ENCODE results near the gene MGP.

Gene MGP

DNA sequence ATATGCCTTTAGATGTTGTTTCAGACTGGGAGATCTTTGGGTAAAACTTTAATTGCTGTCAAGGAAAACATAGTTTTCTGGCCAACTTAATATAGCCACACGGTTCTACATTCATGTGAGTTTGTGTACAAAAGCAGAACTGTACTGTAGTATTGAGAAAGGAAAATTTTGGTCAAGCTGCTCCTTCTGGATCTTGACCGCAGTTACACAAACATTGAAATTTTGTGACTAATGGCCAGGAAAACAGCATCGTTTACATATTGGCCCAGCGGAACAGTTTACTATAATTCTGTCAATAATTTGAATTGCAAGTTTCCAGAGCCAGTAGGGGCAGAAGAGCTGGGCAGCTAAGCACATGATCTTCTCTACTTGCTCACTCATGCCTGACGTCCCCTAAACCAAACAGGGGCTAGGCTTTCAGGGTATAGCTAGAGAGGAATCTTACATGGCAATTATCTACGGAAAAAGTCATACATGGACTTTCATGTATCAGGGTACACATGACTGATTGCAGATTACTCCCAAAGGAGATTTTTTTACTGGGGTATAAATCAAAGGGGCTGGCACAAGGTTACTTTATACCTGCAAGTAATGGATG, 31.0 kb downstream of the MGP start:
- DNase-seq (ENCODE audit: low spot score), result peak; percentile 14

DNA sequence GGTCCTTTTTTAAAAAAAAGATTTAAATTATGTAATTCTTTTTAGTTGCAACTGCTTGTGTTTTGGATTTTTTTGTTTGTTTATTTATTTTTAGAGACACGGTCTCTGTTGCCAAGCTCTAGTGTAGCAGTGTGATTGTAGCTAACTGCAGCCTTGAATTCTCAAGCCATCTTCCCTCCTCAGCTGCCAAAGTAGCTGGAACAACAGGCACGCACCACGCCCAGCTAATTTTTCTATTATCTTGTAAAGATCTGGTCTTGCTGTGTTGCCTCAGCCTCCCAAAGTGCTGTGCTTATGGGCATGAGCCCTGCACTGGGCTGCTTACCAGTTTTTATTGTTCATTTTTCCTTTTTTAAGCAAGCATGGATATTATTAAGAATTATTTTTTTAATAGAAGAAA, 31.7 kb downstream of the MGP start:
- no peak for DNase-seq (ENCODE audit: low spot score)

DNA sequence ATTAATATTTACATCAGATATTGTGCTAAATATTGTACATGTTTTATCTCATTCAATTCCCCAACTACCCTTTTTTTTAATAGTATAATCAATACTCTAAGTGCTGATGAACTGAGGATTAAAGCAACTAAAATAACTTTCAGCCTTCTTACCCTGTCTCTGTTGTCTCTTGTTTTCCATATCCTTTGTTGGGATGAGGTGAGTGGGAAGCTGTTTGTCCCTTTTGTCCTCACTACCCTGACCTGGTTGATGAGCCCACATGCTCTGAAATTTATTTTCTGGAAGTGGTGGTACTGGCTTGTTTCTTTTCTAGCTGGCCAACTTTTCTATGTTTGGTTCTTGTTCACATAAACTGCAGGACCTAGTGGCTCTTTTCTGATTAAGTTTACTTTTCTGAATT, 32.8 kb downstream of the MGP start:
- DNase-seq (ENCODE audit: low spot score), result no peak

DNA sequence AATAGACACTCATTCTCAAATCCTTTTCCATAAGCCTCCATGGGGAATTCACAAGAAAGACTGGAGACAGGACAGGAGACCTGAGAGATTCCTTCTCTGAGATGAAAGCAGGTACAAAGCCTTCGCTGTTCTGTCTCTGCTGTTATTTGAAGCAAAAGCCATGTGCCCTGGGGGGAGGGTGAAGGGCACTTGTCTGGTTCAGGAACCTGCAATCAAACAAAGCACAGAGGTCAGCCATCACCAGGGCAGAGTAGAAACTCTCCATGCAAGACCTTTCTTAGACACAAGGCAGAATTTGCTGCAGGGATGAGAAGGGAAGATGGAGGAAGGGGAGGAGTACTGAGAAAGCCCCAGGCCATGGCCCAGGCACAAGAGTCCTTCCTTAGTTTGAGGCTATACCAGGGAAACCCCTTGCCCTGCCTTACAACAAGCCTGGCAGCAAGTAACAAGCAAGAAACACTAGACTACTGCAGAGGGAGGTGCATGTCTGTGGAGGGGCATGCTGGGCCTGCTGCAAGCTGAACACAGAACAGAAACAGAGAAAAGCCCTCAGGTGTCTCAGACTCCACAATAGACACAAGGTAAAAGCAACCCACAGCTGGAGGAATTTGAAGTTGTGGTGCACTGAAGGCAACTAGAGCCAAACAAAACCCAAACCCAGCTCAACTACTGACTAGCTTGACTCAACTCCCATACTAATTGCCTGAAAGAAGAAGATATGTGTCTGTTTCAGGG, 34.6 kb downstream of the MGP start:
- no peak for DNase-seq (ENCODE audit: low spot score)

DNA sequence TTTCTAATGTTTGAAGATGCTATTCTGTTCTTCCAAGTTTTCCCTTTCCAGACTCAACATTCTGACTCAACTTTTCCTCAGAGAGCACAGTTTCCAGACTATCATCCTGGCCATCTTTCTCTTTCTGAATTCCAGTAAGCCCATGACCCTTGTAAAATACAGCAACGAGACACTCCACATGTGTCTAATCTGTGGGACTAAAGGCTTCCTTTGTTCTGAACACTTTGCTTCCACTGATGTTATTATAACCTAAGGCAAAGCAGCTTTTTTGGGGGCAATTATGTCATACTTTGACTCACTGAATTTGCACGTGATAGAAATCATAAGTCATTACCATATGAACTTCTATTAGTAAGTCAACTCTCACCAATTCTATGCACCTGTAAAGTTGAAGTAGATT, 36.0 kb downstream of the MGP start:
- no peak for DNase-seq (ENCODE audit: low spot score)

DNA sequence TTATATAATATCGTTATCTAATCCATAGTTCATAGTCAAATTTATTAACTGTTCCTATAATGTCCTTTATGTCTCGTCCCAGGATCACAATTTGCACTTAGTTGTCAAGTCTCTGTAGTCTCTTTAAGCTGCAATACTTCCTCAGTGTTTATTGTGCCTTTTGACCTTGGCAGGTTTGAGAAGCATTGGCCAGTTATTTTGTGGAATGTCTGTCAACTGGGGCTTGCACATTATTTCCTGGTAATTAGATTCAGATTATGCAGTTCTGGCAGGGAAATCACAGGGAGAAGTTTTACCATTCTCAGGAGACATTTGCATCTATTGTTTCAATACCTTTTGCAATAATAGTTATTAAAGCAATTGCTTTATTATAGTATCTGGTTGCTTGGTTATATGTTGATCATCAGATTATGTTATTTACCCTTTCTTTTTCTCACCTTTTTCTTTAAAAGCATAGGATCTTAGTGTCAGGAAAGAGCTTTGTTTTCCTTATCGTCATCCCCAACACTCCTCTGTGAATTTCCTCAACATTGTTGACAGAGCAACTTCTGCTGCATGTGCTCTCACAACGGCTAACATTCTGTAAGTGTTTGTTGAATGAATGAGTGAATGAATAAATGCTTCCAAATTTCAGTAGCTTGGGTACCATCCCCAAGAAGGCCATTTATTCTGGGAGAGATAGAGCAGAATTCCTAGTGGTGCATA, 38.6 kb downstream of the MGP start:
- DNase-seq (ENCODE audit: low spot score), result no peak

DNA sequence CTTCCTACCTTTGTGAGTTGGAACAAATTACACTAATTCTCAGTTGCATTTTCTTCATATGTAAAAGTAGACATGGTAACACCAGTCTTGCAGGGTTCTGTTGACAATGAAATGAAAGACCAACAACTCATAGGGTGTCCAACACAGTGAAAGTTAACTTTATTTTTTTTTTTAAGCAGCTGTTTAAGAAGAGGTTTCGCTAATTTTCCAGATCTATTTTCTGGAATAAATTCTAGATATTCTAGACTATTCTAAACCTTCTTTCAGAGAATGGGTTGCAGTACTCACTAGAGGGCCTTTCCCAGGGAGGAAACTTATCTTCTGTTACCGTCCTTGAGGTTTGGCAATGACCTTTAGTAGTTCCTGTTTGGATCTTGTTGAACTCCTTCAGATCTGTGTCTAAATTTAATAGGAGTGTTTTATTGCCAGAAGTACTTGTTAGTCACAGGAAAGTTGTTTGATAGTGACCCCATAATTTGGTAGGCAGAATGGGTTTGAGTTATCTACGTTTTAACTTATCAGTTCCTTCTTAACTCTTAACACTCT, 39.5 kb downstream of the MGP start:
- DNase-seq (ENCODE audit: low spot score), result peak; percentile 9

DNA sequence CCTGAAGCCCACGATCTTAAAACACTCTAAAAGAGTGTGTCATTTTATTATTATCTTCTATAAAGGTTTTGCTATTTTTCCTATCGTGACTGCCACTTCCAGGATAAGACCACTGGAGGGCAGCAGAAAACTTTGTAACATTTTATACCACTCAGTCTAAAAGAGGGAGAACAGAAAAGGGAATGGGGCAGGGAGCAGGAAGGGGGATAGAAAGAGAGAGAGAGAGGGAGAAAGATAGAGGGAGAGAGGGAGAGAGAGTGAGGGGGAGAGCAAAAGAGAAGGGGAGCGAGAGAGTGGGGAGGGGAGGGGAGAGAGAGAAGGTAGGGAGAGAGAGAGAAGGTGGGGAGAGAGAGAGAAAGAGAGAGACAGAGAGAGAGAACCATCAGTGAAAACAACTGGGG, 40.3 kb downstream of the MGP start:
- peak; percentile 79 for DNase-seq (ENCODE audit: low spot score)

DNA sequence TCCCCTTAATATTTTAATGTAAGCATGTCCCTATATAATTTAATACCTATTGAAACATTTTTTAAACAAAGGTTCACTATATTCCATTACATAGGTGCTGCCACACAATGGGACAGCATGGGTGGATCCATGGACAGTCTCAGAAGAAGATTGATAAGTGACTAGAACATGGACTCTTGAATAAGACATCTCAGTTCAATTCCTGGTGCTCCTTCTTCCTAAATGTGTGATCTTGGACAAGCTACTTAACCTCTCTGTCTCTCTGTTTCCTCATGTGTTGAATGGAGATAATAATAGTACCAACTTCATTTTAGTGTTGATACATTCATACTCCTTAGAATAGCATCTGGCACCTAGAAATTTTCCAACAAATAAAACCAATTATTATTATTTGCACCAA, 41.3 kb downstream of the MGP start:
- no peak for DNase-seq (ENCODE audit: low spot score)

DNA sequence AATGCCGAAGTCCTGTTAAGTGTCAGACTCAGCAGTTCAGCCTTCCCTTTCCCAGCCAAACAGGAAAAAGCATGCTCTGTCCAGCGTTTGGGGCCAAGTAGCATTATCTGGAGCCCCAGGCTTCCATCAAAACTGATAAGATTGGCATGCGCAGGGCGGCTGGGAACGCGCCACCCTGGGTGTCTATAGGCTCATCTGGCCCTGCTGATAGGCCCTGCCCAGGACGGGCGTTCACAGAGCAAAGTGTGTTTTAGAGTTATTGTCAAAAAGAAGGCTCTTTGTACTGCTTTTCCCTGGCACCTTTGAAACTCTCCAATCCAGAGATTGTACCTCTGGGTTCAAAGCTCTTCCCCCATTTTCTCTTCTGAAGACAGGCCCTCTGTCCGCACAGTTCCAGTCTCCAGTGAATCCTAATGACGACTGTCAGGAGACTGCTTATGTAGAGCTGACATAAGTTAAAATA, 42.2 kb downstream of the MGP start, which contains the start of gene ART4:
Gene ART4, minus strand, starts transcription at position 102 of the 463 bp plus-strand sequence. CDS start 413 bp downstream, outside the sequence.
- DNase-seq (ENCODE audit: low spot score), result no peak

DNA sequence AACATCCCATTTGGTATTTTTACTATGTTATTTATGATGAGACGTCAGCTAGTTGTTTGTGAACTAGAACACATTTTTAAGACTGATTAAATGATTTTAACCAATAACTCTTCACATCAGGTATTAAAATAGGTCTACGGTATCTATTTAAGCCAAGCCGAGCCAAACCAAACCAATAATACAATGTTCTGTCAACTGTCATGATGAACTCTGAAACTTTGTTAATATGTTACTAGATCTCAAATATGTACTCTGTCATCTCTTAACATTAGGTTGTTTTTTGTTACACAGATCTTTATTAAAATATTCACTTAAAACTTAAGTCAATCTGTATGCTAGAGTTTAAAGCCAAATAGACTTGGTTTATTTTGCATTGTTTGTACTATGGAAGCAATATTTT, 43.3 kb downstream of the MGP start:
- DNase-seq (ENCODE audit: low spot score), result no peak

DNA sequence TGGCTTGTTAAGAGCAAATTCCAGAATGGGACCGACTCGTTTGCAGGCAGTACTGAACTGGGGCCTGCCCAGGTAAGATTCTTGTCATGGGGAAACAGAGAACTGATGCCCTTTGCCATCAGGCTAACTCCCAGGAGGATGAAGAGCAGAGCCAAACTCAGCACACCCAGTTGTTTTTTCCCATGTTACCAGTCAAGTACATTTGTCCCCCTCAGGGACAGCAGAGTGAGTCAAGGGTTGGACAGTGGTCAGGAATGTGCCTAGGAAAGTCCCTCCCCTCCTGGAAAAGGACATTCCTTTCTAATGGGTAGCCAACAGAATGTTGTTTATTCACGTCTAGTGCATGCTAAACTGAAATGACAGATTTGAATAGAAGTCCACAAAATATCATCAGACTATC, 43.9 kb downstream of the MGP start:
- DNase-seq (ENCODE audit: low spot score), result no peak

DNA sequence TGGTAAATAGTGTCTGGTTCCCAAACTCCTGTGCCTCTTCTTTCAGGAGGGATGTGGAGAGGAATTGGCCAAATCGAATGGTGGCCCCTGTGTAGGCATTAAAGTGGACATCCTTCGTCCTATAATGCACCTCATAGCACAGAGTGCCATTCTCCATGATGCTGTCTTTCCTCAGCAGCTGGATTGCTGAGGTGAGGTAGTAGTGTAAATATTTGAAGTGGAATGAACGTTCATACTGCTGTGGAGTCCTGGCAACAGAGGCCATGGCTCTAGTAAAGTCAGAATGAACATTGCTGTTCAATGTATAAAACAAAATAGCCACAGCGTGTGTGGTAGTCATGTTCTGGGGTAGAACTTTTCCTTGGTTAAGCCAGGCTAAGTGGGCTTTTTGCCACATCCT, 45.0 kb downstream of the MGP start:
- no peak for DNase-seq (ENCODE audit: low spot score)

DNA sequence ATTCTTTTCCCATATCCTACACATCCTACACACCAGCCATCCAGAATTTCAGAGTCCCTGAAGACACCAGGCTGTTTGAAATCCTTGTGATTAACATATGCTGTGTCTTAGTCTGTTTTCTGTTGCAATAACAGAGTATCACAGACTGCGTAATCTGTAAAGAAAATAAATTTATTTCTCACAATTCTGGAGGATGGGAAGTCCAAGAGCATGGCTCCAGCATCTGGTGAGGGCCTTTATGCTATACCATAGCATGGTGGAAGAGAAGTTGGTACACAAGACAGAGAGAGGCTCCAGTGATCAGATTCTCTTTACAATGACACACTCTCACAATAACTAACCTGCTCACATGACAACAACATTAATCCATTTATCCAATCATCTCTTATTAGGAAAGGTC, 46.4 kb downstream of the MGP start:
- DNase-seq (ENCODE audit: low spot score), result no peak

DNA sequence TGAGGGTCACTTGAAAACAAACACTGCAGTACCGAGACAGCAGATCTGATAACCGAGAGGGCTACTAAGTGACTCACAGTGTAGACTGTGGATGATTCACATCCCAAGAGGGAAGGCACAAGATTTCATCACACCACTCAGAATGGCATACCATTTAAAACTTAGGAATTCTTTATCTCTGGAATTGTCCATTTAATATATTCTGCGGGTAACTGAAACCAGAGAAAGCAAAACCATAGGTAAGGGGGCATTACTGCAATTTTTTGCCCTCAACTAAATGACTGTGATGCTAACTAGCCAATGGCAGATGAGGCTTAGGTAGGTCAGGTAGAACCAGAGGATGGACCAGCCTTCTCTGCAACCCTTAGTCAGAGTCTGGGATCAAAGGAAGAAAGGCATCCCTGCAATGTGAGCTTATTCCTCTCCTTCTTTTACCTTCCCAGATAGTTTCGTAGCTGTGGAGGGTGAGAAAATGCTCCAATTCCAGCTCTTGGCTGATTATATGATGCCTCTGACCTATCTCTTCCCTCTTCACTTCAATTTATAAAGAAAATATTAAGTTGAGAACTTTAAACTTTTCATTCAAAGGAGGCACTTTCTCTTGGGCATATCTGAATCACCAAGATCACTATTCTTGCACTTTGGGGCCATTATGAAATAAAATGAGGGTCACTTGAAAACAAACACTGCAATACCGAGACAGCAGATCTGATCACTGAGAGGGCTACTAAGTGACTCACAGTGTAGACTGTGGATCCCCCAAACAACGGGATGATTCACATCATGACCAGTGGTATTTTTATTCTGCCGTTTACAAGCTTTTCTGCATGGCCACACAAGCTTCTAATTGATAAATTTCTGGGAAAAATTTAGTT, 49.1 kb downstream of the MGP start:
- DNase-seq (ENCODE audit: low spot score), result no peak

DNA sequence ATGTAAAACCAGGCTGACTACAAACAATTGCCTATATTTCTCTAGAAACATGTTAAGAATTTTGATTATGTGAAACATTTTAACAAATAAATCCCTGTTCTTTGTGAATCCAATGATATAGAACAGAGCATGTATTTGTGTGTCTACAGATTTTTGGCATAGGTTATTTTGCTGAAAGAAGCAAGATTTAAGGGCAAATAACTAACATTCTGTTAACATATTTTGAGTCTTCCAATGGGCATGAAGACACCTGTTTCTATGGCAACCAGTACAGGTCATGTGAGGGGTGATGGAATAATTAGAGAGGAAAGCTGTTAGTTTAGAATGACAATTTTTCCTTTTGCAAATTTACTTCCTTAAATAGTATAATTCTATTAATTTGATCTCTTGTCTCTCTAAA, 51.1 kb downstream of the MGP start:
- DNase-seq (ENCODE audit: low spot score), result no peak

DNA sequence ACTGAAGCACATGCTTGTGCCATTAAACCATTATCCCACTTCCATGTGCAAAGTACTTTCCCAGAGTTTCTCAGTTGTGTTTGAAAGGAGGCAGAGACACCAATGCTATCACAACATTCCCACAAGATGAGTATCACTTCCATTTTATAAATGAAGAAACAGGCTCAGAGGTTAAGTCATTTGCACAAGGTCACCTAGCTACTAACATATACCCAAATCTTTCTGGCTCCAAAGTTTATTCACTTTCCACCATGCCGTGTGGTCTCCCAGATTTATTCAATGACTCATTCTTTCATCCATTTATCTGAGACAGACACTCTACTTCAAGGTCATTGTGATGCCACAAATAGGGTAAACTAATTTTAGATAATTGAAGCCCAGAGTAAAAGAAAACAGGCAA, 51.7 kb downstream of the MGP start:
- DNase-seq (ENCODE audit: low spot score), result no peak

DNA sequence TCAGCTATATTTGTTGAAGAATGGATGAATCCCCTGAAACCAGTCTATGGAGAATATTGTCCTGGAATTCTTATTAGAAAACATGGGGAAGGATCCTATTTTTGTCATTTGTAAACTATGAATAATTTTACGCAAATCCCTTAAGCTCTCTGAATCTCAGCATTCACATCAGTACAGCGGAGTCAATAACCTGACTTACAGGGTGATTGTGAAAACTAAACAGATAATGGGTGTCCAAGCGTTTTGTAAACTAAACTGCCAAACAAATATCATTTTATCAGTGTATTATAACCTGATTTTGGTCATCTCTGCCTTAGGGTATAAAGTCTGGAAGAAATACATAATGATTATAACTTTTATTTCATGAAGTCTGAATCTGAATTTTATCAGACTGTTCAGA, 52.3 kb downstream of the MGP start:
- no peak for DNase-seq (ENCODE audit: low spot score)

All from NAMALWA (cell line).